GM12865 (cell line): ENCODE measurements around the gene PAK6.

Experiments used
- DNase-seq: peaks from one replicate; pipeline ENCODE4 v3.0.0; 2010; ENCODE audit warnings: low read depth
- H3K4me3 ChIP-seq: 2 replicates; pipeline ENCODE4 v1.5.1; 2011; ENCODE audit warnings: mild to moderate bottlenecking, low read depth, low read length, control low read depth
- CTCF ChIP-seq: IDR thresholded peaks from 2 replicates; pipeline ENCODE4 v1.5.1; 2011; ENCODE audit warnings: low read length, control low read depth, low read depth, inconsistent platforms; ENCODE audit not compliant: insufficient read depth; ENCODE audit errors: missing control alignments

Gene PAK6

DNA sequence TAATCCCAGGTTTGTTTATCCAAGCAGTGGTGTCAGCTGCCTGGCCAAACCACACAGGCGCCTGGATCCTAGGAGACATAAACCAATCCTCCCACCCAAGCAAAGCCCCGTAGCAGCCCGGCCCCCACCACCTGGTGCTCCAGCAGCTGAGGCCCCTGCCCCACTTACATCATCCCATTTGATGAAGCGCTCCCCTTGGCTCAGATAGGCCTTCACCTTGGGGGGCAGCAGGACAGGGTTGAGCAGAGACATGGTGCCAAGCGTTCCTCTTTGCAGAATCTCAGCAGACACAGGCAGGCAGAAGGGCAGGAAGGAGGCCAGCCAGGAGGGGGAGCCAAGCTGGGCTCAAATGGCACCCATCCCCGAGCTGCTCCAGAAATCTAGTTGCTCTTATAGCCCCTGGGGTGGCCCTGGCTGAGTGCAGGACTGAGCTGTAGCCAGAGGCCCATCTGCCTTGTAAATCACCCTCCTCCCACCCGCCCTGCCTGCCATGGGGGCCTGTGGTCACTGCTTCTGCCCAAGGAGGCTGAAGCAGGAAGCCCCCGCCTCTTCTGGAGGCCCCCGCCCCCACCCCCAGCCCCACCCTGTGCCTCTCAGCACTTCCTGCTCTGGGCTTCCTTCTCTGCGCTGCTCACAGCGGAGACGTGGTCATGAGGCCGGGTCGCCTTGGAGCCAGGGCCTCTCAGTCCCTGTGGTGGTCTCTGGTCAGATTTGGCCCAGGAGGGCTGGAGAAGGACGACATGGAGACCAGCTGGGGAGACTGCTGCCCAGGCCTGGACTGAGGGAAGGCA is 68.8 kb downstream of the PAK6 start, which contains the start of gene PLCB2:
Gene PLCB2 (minus strand): TSS at position 515 of the 791 bp plus-strand sequence. CDS start 263 bp downstream, at position 252.
- peak within 1 kb of the TSS; percentile 84 for H3K4me3 ChIP-seq
- peak; percentile 56 for TF ChIP-seq CTCF
- peak; percentile 76 for DNase-seq

DNA sequence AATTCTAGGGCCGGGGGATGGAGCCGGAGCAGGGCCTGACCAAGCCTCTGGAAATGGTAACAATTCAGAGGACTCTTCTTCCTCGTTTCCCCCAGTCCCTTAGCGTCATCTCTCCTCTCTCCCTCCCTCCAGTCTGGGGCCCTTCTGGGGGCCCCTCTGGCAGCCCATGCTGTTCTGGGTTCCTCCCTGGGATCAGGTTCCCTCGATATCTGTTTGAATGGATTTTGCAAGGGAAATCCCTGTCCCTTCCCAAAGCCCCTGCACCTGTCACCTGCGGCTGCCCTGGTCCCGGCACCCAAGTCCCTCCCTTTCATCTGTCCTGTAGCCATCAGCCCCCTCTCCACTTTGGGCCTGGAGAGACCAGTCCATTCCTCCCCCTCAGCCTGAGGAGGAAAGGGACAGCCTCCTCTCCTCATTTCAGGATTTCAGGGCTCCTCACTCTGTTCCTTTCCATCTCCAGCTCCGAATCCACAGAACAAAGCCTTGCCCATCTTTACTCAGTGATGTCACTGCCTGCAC is 70.5 kb downstream of the PAK6 start:
- no peak for DNase-seq
- peak overlapping the region; percentile 84; the same call in 1 of the 2 replicates for H3K4me3 ChIP-seq
- TF ChIP-seq CTCF, result no peak

DNA sequence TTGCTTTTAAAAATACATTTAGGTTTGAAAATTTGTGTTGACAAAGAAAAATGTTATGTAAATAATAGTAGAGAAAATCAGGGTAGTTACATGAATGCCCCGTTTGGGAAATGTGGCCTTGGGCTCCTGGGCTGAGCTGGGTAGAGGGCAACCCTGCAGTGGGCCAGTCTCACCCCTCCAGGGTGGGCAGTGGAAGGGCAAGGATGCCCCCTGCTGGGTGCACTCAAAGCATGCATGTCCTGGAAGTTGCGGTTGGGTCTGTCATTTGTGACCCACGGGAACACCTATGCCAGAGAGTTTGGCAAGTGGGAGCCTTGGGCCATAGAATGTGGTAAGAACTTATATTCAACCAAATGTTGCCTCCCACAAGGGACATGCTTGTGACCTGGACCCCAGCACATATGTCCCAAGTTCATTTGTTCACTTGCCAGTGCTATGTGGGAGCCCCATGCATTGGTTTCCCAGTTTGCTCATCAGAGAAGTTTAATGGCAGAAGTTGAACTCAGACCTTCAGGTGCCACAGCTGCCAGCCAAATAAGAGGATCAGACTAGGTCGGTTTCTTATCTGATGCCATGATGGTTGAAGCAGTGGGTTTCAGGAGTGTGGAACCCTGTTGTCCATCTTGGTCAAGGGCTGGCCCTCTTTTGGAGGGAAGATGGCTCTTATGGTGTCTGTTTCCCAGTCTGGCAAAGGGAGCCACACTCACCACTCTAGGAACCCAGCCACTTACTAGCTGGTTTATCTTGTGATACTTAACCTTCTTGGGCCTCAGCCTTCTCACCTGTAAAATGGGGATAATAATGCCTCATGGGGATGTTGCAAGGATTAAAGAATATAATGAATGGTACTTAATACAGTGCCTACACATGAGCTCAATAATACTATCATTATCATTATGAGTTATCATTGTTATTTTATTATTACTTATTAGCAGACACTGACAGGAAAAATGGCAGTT is 71.4 kb downstream of the PAK6 start:
- TF ChIP-seq CTCF, result peak; percentile 74
- peak; percentile 66 for DNase-seq
- no peak overlapping the region for H3K4me3 ChIP-seq

DNA sequence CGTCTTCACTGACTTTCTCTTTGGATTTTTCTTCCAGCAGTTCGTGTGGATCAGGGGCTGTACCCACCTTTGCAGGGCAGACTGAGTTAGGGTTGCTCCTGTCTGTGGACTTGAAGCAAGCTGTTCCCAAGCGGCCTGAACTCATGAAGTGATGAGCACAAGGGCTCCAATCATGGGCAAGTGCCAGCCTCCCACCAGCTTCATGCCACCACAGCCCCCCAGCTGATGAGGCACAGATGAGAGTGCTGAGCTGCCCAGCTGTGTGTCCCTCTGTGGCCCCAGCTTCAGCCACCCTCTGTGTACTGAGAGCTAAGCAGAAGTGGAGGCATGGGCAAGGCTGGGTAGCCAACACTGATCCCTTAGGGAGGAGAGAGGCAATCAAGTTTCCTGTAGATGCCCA is 72.1 kb downstream of the PAK6 start:
- no peak for TF ChIP-seq CTCF
- no peak for DNase-seq
- no peak overlapping the region for H3K4me3 ChIP-seq

DNA sequence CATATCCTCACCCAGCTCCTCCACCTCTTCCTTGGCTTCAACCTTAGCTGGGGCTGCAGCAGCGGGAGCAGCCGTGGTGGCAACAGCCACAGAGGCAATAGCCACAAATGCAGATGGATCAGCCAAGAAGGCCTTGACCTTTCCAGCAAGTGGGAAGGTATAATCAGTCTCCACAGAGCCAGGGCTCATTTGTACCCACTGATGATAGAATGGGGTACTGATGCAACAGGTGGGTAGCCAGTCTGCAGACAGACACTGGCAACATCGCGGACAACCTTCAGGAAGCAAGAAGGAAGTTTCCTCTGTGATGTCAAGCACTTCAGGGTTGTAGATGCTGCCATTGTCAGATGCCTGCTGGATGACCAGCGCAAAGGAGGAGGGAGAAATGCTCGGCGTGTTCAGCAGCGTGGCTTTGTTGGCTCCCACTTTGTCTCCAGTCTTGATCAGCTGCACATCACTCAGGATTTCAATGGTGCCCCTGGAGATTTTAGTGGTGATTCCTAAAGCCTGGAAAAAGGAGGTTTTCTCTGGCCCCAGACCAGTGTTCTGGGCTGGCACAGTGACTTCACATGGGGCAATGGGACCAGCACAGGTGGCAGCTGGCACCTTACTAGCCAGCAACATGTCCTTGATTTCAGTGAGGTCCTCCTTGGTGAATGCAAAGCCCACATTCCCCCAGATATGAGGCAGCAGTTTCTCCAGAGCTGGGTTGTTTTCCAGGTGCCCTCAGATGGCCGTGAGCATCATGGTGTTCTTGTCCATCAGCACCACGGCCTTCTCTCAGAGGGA is 73.7 kb downstream of the PAK6 start:
- no peak overlapping the region for H3K4me3 ChIP-seq
- no peak for TF ChIP-seq CTCF
- no peak for DNase-seq

DNA sequence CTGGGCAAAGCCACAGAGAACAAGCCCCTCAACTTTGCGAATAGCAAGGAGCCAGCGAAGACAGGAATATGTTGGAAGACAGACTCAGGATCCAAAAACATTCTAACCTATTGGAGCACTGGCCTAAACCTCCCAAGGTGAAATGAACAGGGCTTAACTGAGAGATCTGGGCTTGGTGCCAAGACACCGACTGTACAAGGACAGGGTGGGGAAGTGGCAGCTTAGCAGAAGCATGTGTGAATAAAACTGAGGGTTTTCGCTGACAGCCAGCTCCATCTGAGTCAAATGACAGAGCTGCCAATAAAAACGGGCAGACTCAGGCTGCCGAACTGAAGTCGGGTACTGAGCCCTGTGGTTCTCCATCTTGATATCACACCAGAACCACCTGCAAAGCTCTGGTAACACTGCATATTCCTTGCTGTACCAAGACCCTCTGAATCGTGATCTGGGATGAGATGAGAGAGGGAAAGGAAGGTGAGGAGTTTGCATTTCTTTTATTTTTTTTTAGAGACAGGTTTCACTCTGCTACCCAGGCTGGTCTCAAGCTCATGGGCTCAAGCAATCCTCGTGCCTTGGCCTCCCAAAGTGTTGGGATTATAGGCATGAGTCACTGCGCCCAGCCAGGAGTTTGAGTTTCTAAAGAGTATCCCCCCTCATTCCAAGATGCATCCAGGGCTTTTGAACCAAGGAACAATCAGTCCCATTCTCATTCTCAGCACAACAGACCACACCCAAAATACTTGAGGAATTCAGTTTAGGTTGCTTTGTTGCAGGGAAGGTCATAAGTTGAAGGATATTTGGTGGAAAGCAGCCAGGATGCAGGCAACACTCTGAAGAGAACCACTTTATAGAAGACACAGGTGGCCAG is 74.9 kb downstream of the PAK6 start:
- DNase-seq, result peak; percentile 39
- TF ChIP-seq CTCF, result no peak
- no peak overlapping the region for H3K4me3 ChIP-seq
